Gastrocnemius medialis (tissue), 4 donors: ENCODE data around the gene PCDHA7. TPM values are rescaled to one million over a fixed set of nuclear protein-coding genes. Genes with fewer than 3 reads are reported as not detected.
"Not testable (repeated sequence)": the region's sequence is repeated elsewhere in the genome, so short reads cannot be mapped to it uniquely, and the experiment has no call there.

Source experiments
- ATAC-seq, 2 donors: fragments of 150-250 bp; one replicate each; pipeline ENCODE4 v1.9.1; 2016
- DNase-seq, 2 donors: peaks; one replicate each; pipeline ENCODE4 v3.0.0-alpha.2; 2019
- H3K27ac ChIP-seq, 4 donors: fragments of 200-600 bp; sonication (generic); 1 replicate in 1 of 4; 2 replicates in 3 of 4; pipeline ENCODE4 v1.5.1; 2016 to 2018; ENCODE audit warnings: mild to moderate bottlenecking in 2 of 4, moderate library complexity in 1 of 4
- H3K27me3 ChIP-seq, 3 donors: fragments of 200-600 bp; sonication (generic) in 2 of 3; 1 replicate in 1 of 3; 2 replicates in 2 of 3; pipeline versions ENCODE4 v1.5.1 to v1.6.0; 2016 to 2019; ENCODE audit warnings: mild to moderate bottlenecking in 1 of 3, moderate library complexity in 1 of 3
- H3K36me3 ChIP-seq, 2 donors: fragments of 200-600 bp; sonication (generic) in 1 of 2; one replicate each; pipeline ENCODE4 v1.5.1; 2017 to 2018
- H3K4me1 ChIP-seq, 2 donors: fragments of 200-600 bp; sonication (generic) in 1 of 2; one replicate each; pipeline ENCODE4 v1.5.1; 2016 to 2017; ENCODE audit warnings: mild to moderate bottlenecking in 2 of 2
- H3K4me3 ChIP-seq, 4 donors: fragments of 200-600 bp; sonication (generic) in 3 of 4; 1 replicate in 1 of 4; 2 replicates in 3 of 4; pipeline ENCODE4 v1.5.1; 2016 to 2019; ENCODE audit warnings: mild to moderate bottlenecking in 2 of 4
- H3K9me3 ChIP-seq, 3 donors: fragments of 200-600 bp; sonication (generic) in 2 of 3; 1 replicate in 1 of 3; 2 replicates in 2 of 3; pipeline ENCODE4 v1.5.1; 2016 to 2019
- POLR2A ChIP-seq, 2 donors: fragments of 450-650 bp; IDR thresholded peaks; one replicate each; pipeline ENCODE4 v1.6.1; 2017; ENCODE audit warnings: antibody characterized with exemption in 2 of 2, mild to moderate bottlenecking in 2 of 2, moderate library complexity in 2 of 2
- in situ Hi-C, 4 donors: fragments of 200-750 bp; cut with MboI; loops; one replicate each; pipeline versions ENCODE4 v1.15.0 to v1.8.0; 2017; ENCODE audit warnings: low sequenced_read_pairs in 4 of 4
- intact Hi-C: fragments of 100-400 bp; cut with DNase I; formaldehyde crosslinking; loops from one replicate; pipeline ENCODE4 v1.15.1; 2023; ENCODE audit warnings: low total_unique reads
- total RNA-seq, 4 donors: library from RNA; depleted of rRNA; stranded (reverse); fragments of >200 nt; gene quantifications; one replicate each; pipeline versions ENCODE4 v1.1.0 to v1.2.3, GENCODE V29; 2016
- TF ChIP-seq, protein P1 (sequence below), 5 experiments: fragments of 450-650 bp in 3 of 5; fragments of 200-600 bp in 2 of 5; sonication (generic) in 2 of 5; IDR thresholded peaks in 4 of 5; conservative IDR thresholded peaks in 1 of 5; 1 replicate in 4 of 5; 2 replicates in 1 of 5; pipeline ENCODE4 v1.5.1; 2016 to 2019; ENCODE audit warnings: antibody characterized with exemption in 5 of 5, mild to moderate bottlenecking in 3 of 5, moderate library complexity in 3 of 5

PCDHA7 gene
- total RNA-seq, 4 donors from 2014 or later: 0.15 to 0.24 TPM; not detected in 2

DNA sequence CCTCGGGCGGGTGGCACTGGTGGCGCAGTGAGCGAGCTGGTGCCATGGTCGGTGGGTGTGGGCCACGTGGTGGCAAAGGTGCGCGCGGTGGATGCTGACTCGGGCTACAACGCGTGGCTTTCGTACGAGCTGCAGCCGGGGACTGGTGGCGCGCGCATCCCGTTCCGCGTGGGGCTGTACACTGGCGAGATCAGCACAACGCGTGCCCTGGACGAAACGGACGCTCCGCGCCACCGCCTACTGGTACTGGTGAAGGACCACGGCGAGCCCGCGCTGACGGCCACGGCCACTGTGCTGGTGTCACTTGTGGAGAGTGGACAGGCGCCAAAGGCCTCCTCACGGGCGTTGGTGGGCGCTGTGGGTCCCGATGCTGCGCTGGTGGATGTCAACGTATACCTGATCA is 25.2 kb upstream of the PCDHA7 start:
- intact Hi-C loops: no loop called here

DNA sequence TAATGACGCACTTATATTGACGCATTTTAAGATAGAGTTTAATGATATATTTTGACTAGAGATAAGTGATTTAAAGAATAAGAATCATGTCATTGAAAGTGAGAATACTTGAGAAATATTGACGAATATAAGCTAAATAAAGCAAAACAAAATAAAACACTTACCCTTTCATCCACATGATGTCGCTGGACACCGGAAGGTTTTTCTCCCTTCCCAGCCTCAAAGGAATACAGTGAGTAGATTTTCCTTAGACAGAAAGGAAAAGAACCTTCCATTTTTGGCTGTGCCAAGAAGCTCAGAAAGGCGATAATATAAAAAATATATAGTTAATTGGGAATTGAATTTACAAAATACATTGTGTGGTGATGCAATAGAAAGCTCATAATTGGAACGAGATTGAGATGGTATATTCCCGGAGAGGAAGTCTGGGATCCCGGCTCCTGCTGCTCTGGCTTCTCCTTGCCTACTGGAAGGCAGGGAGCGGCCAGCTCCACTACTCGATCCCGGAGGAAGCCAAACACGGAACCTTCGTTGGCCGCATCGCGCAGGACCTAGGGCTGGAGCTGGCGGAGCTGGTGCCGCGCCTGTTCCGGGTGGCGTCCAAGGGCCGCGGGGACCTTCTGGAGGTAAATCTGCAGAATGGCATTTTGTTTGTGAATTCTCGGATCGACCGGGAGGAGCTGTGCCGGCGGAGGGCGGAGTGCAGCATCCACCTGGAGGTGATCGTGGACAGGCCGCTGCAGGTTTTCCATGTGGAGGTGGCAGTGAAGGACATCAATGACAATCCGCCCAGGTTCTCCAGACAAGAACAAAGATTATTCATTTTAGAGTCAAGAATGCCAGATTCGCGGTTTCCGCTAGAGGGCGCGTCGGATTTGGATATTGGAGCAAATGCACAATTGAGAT is 12.4 kb upstream of the PCDHA7 start, which contains the start of gene PCDHA5:
Gene PCDHA5 (plus strand): TSS at position 239 of the 906 bp plus-strand sequence.
- no peak for DNase-seq
- ATAC-seq: no peak
- peaks cover 0 to 11% (median 8%) of the 10 kb centered on the region in 3 donors for H3K27me3 ChIP-seq
- H3K9me3 ChIP-seq: no peaks in the 10 kb centered on the region
- H3K27ac ChIP-seq: no peak within 1 kb of the TSS
- no peaks in the 10 kb centered on the region for H3K4me1 ChIP-seq
- intact Hi-C loops (no loop called here), in situ Hi-C loops (no loop called here)
- H3K4me3 ChIP-seq: peak within 1 kb of the TSS in 1 of 4 donors; percentile 2
- no peak for TF ChIP-seq POLR2A (IDR thresholded peaks at IDR 0.05)
- TF ChIP-seq, protein P1, sequence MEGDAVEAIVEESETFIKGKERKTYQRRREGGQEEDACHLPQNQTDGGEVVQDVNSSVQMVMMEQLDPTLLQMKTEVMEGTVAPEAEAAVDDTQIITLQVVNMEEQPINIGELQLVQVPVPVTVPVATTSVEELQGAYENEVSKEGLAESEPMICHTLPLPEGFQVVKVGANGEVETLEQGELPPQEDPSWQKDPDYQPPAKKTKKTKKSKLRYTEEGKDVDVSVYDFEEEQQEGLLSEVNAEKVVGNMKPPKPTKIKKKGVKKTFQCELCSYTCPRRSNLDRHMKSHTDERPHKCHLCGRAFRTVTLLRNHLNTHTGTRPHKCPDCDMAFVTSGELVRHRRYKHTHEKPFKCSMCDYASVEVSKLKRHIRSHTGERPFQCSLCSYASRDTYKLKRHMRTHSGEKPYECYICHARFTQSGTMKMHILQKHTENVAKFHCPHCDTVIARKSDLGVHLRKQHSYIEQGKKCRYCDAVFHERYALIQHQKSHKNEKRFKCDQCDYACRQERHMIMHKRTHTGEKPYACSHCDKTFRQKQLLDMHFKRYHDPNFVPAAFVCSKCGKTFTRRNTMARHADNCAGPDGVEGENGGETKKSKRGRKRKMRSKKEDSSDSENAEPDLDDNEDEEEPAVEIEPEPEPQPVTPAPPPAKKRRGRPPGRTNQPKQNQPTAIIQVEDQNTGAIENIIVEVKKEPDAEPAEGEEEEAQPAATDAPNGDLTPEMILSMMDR (IDR thresholded peaks at IDR 0.05 in 4 of 5, conservative IDR thresholded peaks at IDR 0.05 in 1 of 5): no peak
- no peaks in the 10 kb centered on the region for H3K36me3 ChIP-seq

More for the DNA sequence above, 25.2 kb upstream of the PCDHA7 start:
- in situ Hi-C loops: no loop called here
- Histone ChIP-seq H3K4me1 (no peaks in the 10 kb centered on the region), H3K9me3 (no peaks in the 10 kb centered on the region), H3K4me3 (no peak overlapping the region), H3K27me3 (peaks cover 0 to 6% (median 5%) of the 10 kb centered on the region in 3 donors), H3K27ac (no peak overlapping the region), H3K36me3 (no peaks in the 10 kb centered on the region)
- ATAC-seq: no peak
- no peak for TF ChIP-seq POLR2A (IDR thresholded peaks at IDR 0.05)
- TF ChIP-seq, protein P1 (IDR thresholded peaks at IDR 0.05 in 4 of 5, conservative IDR thresholded peaks at IDR 0.05 in 1 of 5): no peak
- DNase-seq: no peak

DNA sequence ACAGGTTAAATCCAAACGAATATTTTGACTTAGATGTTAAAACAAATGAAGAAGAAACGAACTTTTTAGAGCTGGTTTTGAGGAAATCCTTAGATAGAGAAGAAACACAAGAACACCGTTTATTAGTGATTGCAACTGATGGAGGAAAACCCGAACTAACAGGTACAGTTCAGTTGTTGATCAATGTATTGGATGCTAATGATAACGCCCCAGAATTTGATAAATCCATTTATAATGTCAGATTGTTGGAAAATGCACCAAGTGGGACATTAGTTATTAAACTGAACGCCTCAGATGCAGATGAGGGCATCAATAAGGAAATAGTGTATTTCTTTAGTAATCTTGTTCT is 11.8 kb upstream of the PCDHA7 start:
- TF ChIP-seq, protein P1 (IDR thresholded peaks at IDR 0.05 in 4 of 5, conservative IDR thresholded peaks at IDR 0.05 in 1 of 5): no peak
- no peak for TF ChIP-seq POLR2A (IDR thresholded peaks at IDR 0.05)
- no peak overlapping the region for H3K27ac ChIP-seq
- ATAC-seq (no peak), DNase-seq (no peak)
- no peaks in the 10 kb centered on the region for H3K4me1 ChIP-seq
- peaks cover 0 to 17% (median 14%) of the 10 kb centered on the region in 3 donors for H3K27me3 ChIP-seq
- H3K36me3 ChIP-seq: no peaks in the 10 kb centered on the region
- in situ Hi-C loops: no loop called here
- intact Hi-C loops: no loop called here
- H3K9me3 ChIP-seq: no peaks in the 10 kb centered on the region
- no peak overlapping the region for H3K4me3 ChIP-seq

DNA sequence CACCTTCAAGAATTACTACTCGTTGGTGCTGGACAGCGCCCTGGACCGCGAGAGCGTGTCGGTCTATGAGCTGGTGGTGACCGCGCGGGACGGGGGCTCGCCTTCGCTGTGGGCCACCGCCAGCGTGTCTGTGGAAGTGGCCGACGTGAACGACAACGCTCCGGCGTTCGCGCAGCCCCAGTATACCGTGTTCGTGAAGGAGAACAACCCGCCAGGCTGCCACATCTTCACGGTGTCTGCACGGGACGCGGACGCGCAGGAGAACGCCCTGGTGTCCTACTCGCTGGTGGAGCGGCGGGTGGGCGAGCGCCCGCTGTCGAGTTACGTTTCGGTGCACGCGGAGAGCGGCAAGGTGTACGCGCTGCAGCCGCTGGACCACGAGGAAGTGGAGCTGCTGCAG is 11.1 kb upstream of the PCDHA7 start:
- in situ Hi-C loops, H3K36me3 ChIP-seq, ATAC-seq, H3K27ac ChIP-seq, H3K4me3 ChIP-seq, H3K4me1 ChIP-seq, intact Hi-C loops, DNase-seq, H3K9me3 ChIP-seq: not testable (repeated sequence)
- H3K27me3 ChIP-seq: peaks cover 0 to 23% (median 14%) of the 10 kb centered on the region in 3 donors

DNA sequence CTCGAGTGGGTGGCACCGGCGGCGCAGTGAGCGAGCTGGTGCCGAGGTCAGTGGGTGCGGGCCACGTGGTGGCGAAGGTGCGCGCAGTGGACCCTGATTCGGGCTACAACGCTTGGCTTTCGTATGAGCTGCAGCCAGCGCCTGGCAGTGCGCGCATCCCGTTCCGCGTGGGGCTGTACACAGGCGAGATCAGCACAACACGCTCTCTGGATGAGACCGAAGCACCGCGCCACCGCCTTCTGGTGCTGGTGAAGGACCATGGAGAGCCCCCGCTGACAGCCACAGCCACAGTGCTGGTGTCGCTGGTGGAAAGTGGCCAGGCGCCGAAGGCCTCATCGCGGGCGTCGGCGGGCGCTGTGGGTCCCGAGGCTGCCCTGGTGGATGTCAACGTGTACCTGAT is 10.6 kb upstream of the PCDHA7 start:
- peaks cover 0 to 4% (median 0%) of the 10 kb centered on the region in 3 donors for H3K9me3 ChIP-seq
- DNase-seq (no peak), ATAC-seq (no peak)
- no peak overlapping the region for H3K4me3 ChIP-seq
- in situ Hi-C loops: no loop called here
- no peaks in the 10 kb centered on the region for H3K36me3 ChIP-seq
- intact Hi-C loops: no loop called here
- H3K27me3 ChIP-seq: peaks cover 0 to 24% (median 14%) of the 10 kb centered on the region in 3 donors
- no peak overlapping the region for H3K27ac ChIP-seq
- TF ChIP-seq, protein P1 (IDR thresholded peaks at IDR 0.05 in 4 of 5, conservative IDR thresholded peaks at IDR 0.05 in 1 of 5): no peak
- no peak for TF ChIP-seq POLR2A (IDR thresholded peaks at IDR 0.05)
- no peaks in the 10 kb centered on the region for H3K4me1 ChIP-seq
